Measurements from ENCODE around the gene HOXA6.
A peak's percentile ranks its signal among the peaks of the same experiment; 100 is the strongest.

Gene HOXA6

DNA sequence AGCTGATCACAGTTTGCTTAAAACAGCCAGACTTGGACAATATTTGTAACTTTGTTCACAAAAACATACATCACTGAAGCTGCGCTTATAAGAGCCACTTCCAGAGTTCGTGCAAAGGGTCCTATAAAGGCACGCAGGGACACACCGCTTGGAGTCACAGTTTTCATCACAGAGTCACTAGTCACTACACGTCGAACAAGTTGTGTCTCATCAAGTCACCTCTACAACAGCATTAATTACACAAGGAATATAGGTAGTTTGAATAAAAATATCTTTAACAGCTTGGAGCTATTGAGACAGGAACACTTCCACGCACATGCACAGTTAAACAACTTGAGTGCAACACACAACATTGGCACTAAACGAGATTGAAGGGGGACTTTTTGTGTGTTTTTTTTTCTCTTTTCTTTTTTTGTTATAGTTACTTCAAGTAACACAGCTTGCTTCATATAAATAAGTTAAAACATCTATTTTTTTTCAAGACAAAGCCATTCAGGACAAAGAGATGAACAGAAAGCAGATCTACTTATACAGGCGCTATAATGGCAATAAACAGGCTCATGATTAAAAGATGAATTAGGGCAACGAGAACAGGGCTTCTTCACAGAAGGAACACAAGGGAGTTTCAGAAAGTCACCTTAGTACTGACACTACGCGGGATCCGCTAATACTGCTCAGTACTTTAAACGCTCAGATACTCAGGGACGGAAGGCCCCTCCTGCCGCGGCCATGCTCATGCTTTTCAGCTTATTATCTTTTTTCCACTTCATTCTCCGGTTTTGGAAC is 6.2 kb downstream of the HOXA6 start:
- Mint-ChIP-seq H3K4me3 (peak overlapping the region; percentile 95 to 98 (median 96)), H3K9me3 (no peaks in the 10 kb centered on the region), H3K4me1 (peaks cover 85% of the 10 kb centered on the region), H3K36me3 (ENCODE audit: low read depth) (peaks cover 76% of the 10 kb centered on the region), H3K27ac (peak overlapping the region; percentile 98 to 100 (median 99)), H3K27me3 (ENCODE audit: low read depth) (peaks cover 10% of the 10 kb centered on the region)
- TF ChIP-seq, protein P1, sequence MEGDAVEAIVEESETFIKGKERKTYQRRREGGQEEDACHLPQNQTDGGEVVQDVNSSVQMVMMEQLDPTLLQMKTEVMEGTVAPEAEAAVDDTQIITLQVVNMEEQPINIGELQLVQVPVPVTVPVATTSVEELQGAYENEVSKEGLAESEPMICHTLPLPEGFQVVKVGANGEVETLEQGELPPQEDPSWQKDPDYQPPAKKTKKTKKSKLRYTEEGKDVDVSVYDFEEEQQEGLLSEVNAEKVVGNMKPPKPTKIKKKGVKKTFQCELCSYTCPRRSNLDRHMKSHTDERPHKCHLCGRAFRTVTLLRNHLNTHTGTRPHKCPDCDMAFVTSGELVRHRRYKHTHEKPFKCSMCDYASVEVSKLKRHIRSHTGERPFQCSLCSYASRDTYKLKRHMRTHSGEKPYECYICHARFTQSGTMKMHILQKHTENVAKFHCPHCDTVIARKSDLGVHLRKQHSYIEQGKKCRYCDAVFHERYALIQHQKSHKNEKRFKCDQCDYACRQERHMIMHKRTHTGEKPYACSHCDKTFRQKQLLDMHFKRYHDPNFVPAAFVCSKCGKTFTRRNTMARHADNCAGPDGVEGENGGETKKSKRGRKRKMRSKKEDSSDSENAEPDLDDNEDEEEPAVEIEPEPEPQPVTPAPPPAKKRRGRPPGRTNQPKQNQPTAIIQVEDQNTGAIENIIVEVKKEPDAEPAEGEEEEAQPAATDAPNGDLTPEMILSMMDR (IDR thresholded peaks at IDR 0.05; ENCODE audit: unreplicated experiment in 3 of 3) = no peak

DNA sequence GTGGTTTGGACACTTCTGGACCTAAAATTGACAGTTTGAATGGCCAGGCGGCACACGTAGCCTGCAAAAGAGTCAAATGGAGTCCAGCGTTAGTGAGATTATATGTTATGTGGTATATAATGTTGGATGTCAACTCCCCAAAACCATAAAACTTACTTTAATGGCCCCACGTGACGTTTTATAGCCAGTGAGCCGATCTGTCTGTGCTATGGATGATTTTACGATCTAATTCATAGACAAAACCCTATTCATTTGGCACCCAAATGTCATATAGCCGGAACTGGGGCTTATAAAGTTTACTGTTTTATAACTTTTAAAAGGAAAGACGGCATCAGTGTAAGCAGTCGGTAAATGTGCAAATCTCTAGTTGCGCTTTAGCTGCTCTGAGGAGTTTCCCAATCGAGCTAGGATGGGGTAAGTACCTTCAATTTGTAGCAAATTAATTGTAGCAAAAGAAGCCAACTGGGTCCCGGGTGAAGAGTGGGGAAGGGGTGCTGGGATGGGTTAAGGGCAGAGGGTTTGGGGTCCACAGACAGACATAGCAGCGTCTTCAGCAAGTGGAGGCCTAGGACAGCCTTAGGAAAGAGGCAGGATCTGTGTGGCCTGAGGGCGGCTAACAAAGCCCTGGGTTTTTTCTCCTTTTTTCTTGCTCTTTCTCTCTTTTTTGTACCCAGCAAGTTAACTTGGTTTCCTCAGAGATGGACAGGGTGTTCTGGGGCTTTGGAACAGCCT is 7.3 kb downstream of the HOXA6 start:
- peak overlapping the region; percentile 98 to 100 (median 99) for H3K27ac Mint-ChIP-seq
- TF ChIP-seq, protein P1 (IDR thresholded peaks at IDR 0.05; ENCODE audit: unreplicated experiment in 3 of 3) = no peak
- peaks cover 85% of the 10 kb centered on the region for H3K4me1 Mint-ChIP-seq
- peaks cover 10% of the 10 kb centered on the region for H3K27me3 Mint-ChIP-seq (ENCODE audit: low read depth)
- no peaks in the 10 kb centered on the region for H3K9me3 Mint-ChIP-seq
- H3K36me3 Mint-ChIP-seq (ENCODE audit: low read depth) = peaks cover 68% of the 10 kb centered on the region
- peak overlapping the region; percentile 95 to 98 (median 96) for H3K4me3 Mint-ChIP-seq

DNA sequence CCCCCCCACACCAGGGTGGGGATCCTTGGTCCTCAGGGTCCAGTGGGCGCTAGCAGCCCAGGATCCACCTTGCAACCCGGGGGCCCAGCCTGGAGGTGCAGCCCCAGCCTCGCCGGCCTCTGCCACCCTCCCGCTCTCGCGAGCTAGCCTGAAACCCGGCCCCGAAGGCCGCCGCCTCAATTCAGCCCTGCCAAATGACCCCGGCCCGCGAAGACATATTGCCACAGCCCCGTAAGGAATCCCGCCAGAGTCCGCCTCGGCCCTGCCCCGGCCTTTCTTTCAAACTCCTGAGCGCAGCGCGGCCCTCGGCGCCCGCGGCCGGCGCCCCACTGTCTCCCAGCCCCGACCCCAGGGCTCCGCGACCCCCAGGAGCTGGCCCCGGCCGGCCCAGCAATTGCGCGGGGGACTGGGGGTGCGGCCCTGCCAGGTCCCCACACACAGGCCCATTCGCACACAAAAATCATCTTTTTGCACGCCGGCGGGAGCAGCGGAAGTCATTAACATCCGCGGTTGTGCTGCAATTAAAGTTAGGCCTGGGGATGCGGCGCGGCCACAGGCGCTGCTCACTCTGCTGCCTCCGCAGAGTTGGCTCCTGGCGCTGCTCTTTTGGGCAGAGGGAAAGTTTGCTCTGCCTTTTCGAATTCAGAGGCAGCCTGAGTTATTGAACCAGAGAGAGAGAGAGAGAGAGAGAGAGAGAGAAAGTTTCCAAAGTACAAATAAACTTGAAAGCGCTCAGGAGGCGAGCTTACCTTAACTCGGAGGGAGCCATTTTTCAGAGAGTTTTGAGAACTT is 8.0 kb downstream of the HOXA6 start:
- Mint-ChIP-seq H3K27ac (peak overlapping the region; percentile 98 to 100 (median 99)), H3K4me1 (peaks cover 86% of the 10 kb centered on the region)

DNA sequence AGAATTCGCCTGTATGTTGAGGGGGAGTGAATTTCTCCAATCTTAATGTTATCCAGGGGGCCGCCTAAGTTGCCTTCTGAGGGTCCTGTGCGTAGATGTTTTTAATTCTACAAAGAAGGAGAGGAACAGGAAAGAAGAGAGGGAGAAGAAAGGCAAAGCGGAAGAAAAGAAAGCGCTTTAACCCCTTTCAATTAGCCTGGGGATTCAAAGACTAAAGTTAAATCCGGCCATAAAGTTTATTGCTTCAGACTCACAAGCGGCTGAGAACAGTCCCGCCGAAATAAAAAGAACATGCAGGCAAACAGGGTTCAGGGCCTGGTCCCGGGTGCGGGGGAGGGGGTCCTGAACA is 8.6 kb downstream of the HOXA6 start:
- Mint-ChIP-seq H3K27ac (peak overlapping the region; percentile 89 to 100 (median 99)), H3K36me3 (ENCODE audit: low read depth) (peaks cover 68% of the 10 kb centered on the region), H3K9me3 (no peaks in the 10 kb centered on the region), H3K4me3 (peak overlapping the region; percentile 88 to 98 (median 95)), H3K4me1 (peaks cover 86% of the 10 kb centered on the region), H3K27me3 (ENCODE audit: low read depth) (peaks cover 10% of the 10 kb centered on the region)
- TF ChIP-seq, protein P1 (IDR thresholded peaks at IDR 0.05; ENCODE audit: unreplicated experiment in 3 of 3) = no peak

More for the DNA sequence above, 8.0 kb downstream of the HOXA6 start:
- TF ChIP-seq, protein P1 (IDR thresholded peaks at IDR 0.05; ENCODE audit: unreplicated experiment in 3 of 3) = no peak
- H3K36me3 Mint-ChIP-seq (ENCODE audit: low read depth) = peaks cover 68% of the 10 kb centered on the region
- H3K4me3 Mint-ChIP-seq = peak overlapping the region; percentile 95 to 98 (median 96)
- H3K27me3 Mint-ChIP-seq (ENCODE audit: low read depth) = peaks cover 10% of the 10 kb centered on the region
- no peaks in the 10 kb centered on the region for H3K9me3 Mint-ChIP-seq

DNA sequence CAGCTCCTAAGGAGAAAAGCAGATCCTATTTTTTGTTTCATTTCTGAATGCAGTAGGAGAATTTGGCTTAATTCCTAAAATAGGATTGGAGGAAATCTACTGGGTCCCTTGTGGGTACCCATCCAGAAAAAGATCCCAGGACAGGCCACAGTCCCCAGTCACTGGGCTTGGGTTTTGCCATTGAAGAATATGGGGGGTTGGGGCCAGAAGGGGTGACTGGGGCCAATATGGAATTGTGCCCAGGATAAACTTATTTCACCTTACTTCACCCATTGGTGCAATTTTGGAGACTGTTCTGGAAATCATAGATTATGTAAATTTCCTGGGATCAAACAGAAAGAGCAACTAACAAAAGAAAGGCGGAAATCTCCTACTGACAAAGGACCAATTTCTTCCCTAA is 9.1 kb downstream of the HOXA6 start:
- peak overlapping the region; percentile 88 to 98 (median 95) for H3K4me3 Mint-ChIP-seq
- peak overlapping the region; percentile 89 to 100 (median 99) for H3K27ac Mint-ChIP-seq
- peaks cover 86% of the 10 kb centered on the region for H3K4me1 Mint-ChIP-seq
- H3K9me3 Mint-ChIP-seq = no peaks in the 10 kb centered on the region
- TF ChIP-seq, protein P1 (IDR thresholded peaks at IDR 0.05; ENCODE audit: unreplicated experiment in 3 of 3) = no peak
- peaks cover 67% of the 10 kb centered on the region for H3K36me3 Mint-ChIP-seq (ENCODE audit: low read depth)
- peaks cover 10% of the 10 kb centered on the region for H3K27me3 Mint-ChIP-seq (ENCODE audit: low read depth)
